OCI-LY3 (cell line): ENCODE measurements around the gene GPM6B.

Source experiments
- H2AFZ ChIP-seq: fragments of 200-600, 300-600 bp; shearing (Covaris generic); 2 replicates; pipeline ENCODE4 v1.6.0; 2014; ENCODE audit warnings: antibody characterized with exemption, low read depth, low read length
- H3K27ac ChIP-seq: fragments of 200-600, 300-600 bp; sonication (generic); 2 replicates; pipeline ENCODE4 v1.5.1; 2014; ENCODE audit warnings: mild to moderate bottlenecking, low read length, moderate library complexity, mixed read lengths
- H3K27me3 ChIP-seq: fragments of 200-600, 300-600 bp; sonication (generic); 2 replicates; pipeline ENCODE4 v1.6.1; 2014; ENCODE audit warnings: low read depth, low read length, mixed read lengths
- H3K36me3 ChIP-seq: fragments of 200-600, 300-600 bp; sonication (generic); replicated peaks from 2 replicates; pipeline ENCODE3; 2014; ENCODE audit warnings: low read depth, low read length, mixed read lengths
- H3K4me1 ChIP-seq: fragments of 300-600, 200-600 bp; sonication (generic); 2 replicates; pipeline ENCODE4 v1.6.1; 2014; ENCODE audit warnings: low read length, mixed read lengths
- H3K4me2 ChIP-seq: fragments of 200-600, 300-600 bp; sonication (generic); 2 replicates; pipeline ENCODE4 v1.6.1; 2014; ENCODE audit warnings: low read length, mixed read lengths
- H3K4me3 ChIP-seq: fragments of 300-600, 200-600 bp; sonication (generic); 2 replicates; pipeline ENCODE4 v1.5.1; 2014; ENCODE audit warnings: antibody characterized with exemption, mild to moderate bottlenecking, low read length, moderate library complexity
- H3K79me2 ChIP-seq: fragments of 300-600, 200-600 bp; shearing (Covaris generic); 2 replicates; pipeline ENCODE4 v1.6.1; 2014; ENCODE audit warnings: mild to moderate bottlenecking, low read length, mixed read lengths
- H3K9ac ChIP-seq: fragments of 300-600, 200-600 bp; shearing (Covaris generic); 2 replicates; pipeline ENCODE4 v1.6.0; 2014; ENCODE audit warnings: mild to moderate bottlenecking, low read length, moderate library complexity
- H3K9me3 ChIP-seq: fragments of 200-600, 300-600 bp; shearing (Covaris generic); 2 replicates; pipeline ENCODE4 v1.6.1; 2014; ENCODE audit warnings: low read length, mixed read lengths; ENCODE audit not compliant: insufficient read depth
- H4K20me1 ChIP-seq: fragments of 200-600, 300-600 bp; sonication (generic); 2 replicates; pipeline ENCODE4 v1.6.1; 2016; ENCODE audit warnings: low read length, mixed read lengths; ENCODE audit not compliant: insufficient read depth
- EZH2phosphoT487 ChIP-seq: fragments of 200-600 bp; shearing (Covaris generic); IDR thresholded peaks from 2 replicates; pipeline ENCODE4 v1.6.1; 2018; ENCODE audit warnings: antibody characterized with exemption, mixed run types, low read depth
- TF ChIP-seq, protein P1 (sequence below): fragments of 200-600, 300-600 bp; sonication (generic); IDR thresholded peaks from 2 replicates; pipeline ENCODE4 v1.5.1; 2014; ENCODE audit warnings: antibody characterized with exemption, low read length, low read depth

Gene GPM6B

DNA sequence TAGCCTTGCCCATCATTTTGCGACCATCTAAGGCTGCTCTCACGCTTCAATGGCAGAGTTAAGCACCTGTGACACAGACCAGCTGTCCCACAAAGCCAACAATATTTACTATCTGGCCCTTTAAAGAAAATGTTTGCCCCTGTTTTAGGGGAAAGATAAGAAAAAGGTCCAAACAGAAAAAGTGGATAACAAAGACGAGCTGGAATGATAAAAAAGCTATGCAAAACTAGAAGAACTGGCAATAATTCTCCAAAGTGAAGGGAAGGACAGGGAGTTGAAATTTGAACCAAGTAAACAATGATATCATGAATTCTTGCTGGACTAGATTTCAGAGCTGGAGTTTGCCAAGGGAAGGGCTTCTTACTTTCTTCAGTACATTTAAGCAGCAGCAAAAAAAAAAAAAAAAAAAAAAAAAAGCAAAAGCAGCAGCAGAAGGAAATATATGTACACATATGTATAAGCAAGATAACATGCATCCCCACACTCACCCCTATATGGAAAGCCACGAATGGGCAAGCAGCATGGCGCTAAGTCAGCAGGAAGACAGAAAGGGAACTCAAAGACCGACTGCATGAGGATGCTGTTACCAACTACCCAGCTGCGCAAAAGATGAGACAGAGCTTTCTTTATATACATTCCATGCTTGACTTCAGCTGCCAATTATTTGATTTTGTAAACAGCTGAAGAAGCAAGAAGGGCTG lies 94.9 kb downstream of the GPM6B start:
- H3K4me1 ChIP-seq: no peaks in the 10 kb centered on the region
- peaks cover 16% of the 10 kb centered on the region for H3K36me3 ChIP-seq
- H4K20me1 ChIP-seq: peaks cover 13% of the 10 kb centered on the region; the same call in 1 of the 2 replicates
- H3K9me3 ChIP-seq: no peaks in the 10 kb centered on the region
- no peak overlapping the region for H2AFZ ChIP-seq
- H3K9ac ChIP-seq: no peak overlapping the region
- peaks cover 43% of the 10 kb centered on the region for H3K79me2 ChIP-seq
- TF ChIP-seq, protein P1, sequence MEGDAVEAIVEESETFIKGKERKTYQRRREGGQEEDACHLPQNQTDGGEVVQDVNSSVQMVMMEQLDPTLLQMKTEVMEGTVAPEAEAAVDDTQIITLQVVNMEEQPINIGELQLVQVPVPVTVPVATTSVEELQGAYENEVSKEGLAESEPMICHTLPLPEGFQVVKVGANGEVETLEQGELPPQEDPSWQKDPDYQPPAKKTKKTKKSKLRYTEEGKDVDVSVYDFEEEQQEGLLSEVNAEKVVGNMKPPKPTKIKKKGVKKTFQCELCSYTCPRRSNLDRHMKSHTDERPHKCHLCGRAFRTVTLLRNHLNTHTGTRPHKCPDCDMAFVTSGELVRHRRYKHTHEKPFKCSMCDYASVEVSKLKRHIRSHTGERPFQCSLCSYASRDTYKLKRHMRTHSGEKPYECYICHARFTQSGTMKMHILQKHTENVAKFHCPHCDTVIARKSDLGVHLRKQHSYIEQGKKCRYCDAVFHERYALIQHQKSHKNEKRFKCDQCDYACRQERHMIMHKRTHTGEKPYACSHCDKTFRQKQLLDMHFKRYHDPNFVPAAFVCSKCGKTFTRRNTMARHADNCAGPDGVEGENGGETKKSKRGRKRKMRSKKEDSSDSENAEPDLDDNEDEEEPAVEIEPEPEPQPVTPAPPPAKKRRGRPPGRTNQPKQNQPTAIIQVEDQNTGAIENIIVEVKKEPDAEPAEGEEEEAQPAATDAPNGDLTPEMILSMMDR: no peak
- no peak for TF ChIP-seq EZH2phosphoT487
- no peak overlapping the region for H3K4me3 ChIP-seq
- no peaks in the 10 kb centered on the region for H3K27me3 ChIP-seq
- no peak overlapping the region for H3K27ac ChIP-seq
- H3K4me2 ChIP-seq: no peak overlapping the region

DNA sequence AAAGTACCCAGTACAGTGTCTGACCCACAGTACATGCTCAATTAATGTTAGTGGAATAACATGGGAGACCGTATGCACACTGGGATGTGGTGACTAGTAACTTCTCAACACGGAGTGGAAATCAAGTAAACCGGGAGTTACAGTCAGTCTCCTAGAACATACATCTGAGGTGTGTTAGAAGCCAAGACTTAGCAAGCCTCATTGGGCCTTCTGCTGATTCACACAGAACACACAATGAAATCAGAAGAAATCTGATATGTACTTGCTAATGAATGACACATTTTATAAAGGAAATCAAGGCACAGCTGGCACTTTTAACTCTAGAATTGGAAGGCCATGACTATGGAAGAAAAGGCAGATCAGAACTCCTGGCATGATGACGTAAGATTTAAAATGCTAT lies 95.5 kb downstream of the GPM6B start:
- TF ChIP-seq, protein P1: no peak
- no peak for TF ChIP-seq EZH2phosphoT487
- no peak overlapping the region for H3K27ac ChIP-seq

More for the DNA sequence above, 95.5 kb downstream of the GPM6B start:
- Histone ChIP-seq H3K4me3 (no peak overlapping the region), H3K79me2 (peaks cover 43% of the 10 kb centered on the region), H3K4me1 (no peaks in the 10 kb centered on the region), H3K4me2 (no peak overlapping the region), H4K20me1 (peaks cover 13% of the 10 kb centered on the region; the same call in 1 of the 2 replicates), H3K9me3 (no peaks in the 10 kb centered on the region), H3K27me3 (no peaks in the 10 kb centered on the region), H3K36me3 (peaks cover 17% of the 10 kb centered on the region), H3K9ac (no peak overlapping the region), H2AFZ (no peak overlapping the region)
